ENCODE measurements around the gene COX8C. TPM values are rescaled to one million over a fixed set of nuclear protein-coding genes. Genes with fewer than 3 reads are reported as not detected.

The COX8C gene
- total and polyA plus RNA-seq, 9 of the 15 experiments (the other 6 are each of a cell fraction or from before 2014, with no cell fraction given), result not detected

DNA sequence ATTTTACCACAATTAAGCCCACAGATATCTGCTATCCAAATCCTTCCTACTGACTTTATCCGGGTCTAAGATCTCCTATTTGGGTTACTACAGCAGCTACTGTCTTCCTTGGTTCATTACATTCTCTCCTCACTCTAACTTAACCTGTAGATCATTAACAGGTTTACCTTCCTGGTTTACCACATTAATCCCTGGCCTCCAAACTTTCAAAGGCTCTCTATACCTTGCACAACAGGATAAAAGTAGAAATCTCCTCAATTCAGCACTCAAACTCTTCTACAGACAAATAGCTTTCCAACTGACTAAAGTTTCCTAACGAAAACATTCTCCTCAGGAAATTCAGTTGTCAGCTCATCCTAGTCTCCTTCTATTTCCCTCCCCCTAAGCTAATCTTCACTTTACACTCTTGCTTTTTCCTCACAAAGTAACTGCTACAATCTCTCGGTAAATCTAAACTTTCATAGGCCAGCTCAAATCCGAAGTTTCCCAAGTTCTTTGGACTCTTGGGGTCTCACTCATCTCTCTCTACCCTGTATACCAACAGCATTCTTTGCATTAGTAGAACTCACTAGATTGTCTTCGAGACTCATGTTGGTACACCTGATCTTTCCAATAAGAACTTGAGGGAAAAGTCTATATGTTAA is 16.9 kb upstream of the COX8C start:
- 5% methylated on average over 5 of the region's 5 CpGs for WGBS (ENCODE audit: insufficient coverage, low coverage, missing lambda C conversion rate)
- TF ChIP-seq ERF (CRISPR knock-in tag; IDR thresholded peaks at IDR 0.05) (no peak), SMARCA4 (IDR thresholded peaks at IDR 0.05) (0 out of 2 replicates have a peak, but pooled peaks have one; percentile 39), ETV1 (tag; conservative IDR thresholded peaks at IDR 0.05; ENCODE audit: low read depth) (no peak), FOS (IDR thresholded peaks at IDR 0.05; ENCODE audit: extremely low read depth, insufficient read length) (no peak), CBX8 (IDR thresholded peaks at IDR 0.05; ENCODE audit: borderline replicate concordance, extremely low read depth, low read depth, low read length, poor library complexity, severe bottlenecking) (no peak), THRAP3 (IDR thresholded peaks at IDR 0.05; ENCODE audit: borderline replicate concordance) (no peak), CREB1 (IDR thresholded peaks at IDR 0.05) (no peak), CREB1 (CRISPR knock-in tag; IDR thresholded peaks at IDR 0.05) (no peak), HLTF (IDR thresholded peaks at IDR 0.05) (no peak)
- TF ChIP-seq, protein P1, sequence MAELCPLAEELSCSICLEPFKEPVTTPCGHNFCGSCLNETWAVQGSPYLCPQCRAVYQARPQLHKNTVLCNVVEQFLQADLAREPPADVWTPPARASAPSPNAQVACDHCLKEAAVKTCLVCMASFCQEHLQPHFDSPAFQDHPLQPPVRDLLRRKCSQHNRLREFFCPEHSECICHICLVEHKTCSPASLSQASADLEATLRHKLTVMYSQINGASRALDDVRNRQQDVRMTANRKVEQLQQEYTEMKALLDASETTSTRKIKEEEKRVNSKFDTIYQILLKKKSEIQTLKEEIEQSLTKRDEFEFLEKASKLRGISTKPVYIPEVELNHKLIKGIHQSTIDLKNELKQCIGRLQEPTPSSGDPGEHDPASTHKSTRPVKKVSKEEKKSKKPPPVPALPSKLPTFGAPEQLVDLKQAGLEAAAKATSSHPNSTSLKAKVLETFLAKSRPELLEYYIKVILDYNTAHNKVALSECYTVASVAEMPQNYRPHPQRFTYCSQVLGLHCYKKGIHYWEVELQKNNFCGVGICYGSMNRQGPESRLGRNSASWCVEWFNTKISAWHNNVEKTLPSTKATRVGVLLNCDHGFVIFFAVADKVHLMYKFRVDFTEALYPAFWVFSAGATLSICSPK (IDR thresholded peaks at IDR 0.05; ENCODE audit: borderline replicate concordance), result 0 out of 2 replicates have a peak, but pooled peaks have one; percentile 24
- TF ChIP-seq, protein P2, sequence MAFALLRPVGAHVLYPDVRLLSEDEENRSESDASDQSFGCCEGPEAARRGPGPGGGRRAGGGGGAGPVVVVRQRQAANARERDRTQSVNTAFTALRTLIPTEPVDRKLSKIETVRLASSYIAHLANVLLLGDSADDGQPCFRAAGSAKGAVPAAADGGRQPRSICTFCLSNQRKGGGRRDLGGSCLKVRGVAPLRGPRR (CRISPR knock-in tag; IDR thresholded peaks at IDR 0.05), result no peak
- TF ChIP-seq, protein P3, sequence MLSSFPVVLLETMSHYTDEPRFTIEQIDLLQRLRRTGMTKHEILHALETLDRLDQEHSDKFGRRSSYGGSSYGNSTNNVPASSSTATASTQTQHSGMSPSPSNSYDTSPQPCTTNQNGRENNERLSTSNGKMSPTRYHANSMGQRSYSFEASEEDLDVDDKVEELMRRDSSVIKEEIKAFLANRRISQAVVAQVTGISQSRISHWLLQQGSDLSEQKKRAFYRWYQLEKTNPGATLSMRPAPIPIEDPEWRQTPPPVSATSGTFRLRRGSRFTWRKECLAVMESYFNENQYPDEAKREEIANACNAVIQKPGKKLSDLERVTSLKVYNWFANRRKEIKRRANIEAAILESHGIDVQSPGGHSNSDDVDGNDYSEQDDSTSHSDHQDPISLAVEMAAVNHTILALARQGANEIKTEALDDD (IDR thresholded peaks at IDR 0.05), result peak; percentile 65
- in situ Hi-C loops (cut with MboI) (no loop called here), intact Hi-C loops (cut with micrococcal nuclease) (loop anchor here (5.0 kb wide), 2 partner anchors 48 to 63 kb away; no protein-coding TSS in a partner anchor)
- DNase-seq (ENCODE audit: extremely low read depth in 1 of 4, low spot score in 3 of 4) (peak in 1 of 4 experiments; percentile 15), ATAC-seq (no peak), FAIRE-seq (peak; percentile 15)
- Histone ChIP-seq H3K4me2 (ENCODE audit: insufficient read depth, low read length) (peak overlapping the region; percentile 95), H3K9ac (ENCODE audit: insufficient read depth in 1 of 2, low read depth in 2 of 2, low read length in 2 of 2) (peak overlapping the region in 1 of 2 experiments; percentile 52; a peak in 2 of 4 replicates), H3K27ac (ENCODE audit: extremely low read depth, low read depth, low read length) (peak overlapping the region; percentile 16; the same call in 1 of the 3 replicates), H3K4me1 (replicated peaks in 1 of 2; ENCODE audit: control insufficient read depth in 2 of 2, insufficient read depth in 2 of 2, low read length in 2 of 2) (peaks cover 0 to 8% of the 10 kb centered on the region in 2 experiments; a peak in 3 of 5 replicates), H3K9me1 (ENCODE audit: control insufficient read depth, insufficient read depth, low read length) (no peaks in the 10 kb centered on the region), H3K36me3 (ENCODE audit: control insufficient read depth, insufficient read depth, low read length) (no peaks in the 10 kb centered on the region), H2AFZ (ENCODE audit: low read depth, low read length) (no peak overlapping the region), H4K20me1 (replicated peaks; ENCODE audit: control insufficient read depth, insufficient read depth, low read length) (peaks cover 5% of the 10 kb centered on the region; the same call in 1 of the 2 replicates), H3K9me3 (replicated peaks; ENCODE audit: control insufficient read depth, insufficient read depth, low read depth, low read length) (no peaks in the 10 kb centered on the region), H3K4me3 (peak overlapping the region; percentile 9; the same call in 1 of the 2 replicates), H3K79me2 (ENCODE audit: control insufficient read depth, insufficient read depth, low read length) (peaks cover 86% of the 10 kb centered on the region), H3K27me3 (ENCODE audit: control insufficient read depth in 2 of 2, insufficient read depth in 2 of 2, low read length in 2 of 2) (no peaks in the 10 kb centered on the region)
- BruUV-seq (replicated peaks), result no TSS peak
- ChIA-PET CTCF (ENCODE audit: low intra/inter-chr PET ratio) (no interaction called here), POLR2A (interaction anchor here (1.0 to 2.5 kb wide), 3 partner anchors 9 to 47 kb away, joined by 3 to 12 read pairs (median 11); no protein-coding TSS in a partner anchor)
